Measurements from ENCODE around the gene RALGAPA2. TPM values are rescaled to one million over a fixed set of nuclear protein-coding genes. Genes with fewer than 3 reads are reported as not detected.
"Not testable (repeated sequence)": the region's sequence is repeated elsewhere in the genome, so short reads cannot be mapped to it uniquely, and the experiment has no call there.

RALGAPA2 gene
- total RNA-seq, 4 donors from 2014 or later, result 89.7 to 126 (median 97.8) TPM

GRCh38 chr20:20363434-20363798, 349.0 kb downstream of the RALGAPA2 start:
- Histone ChIP-seq H3K36me3 (no peaks in the 10 kb centered on the region), H3K4me1 (peaks cover 11 to 39% of the 10 kb centered on the region in 2 donors), H3K9me3 (no peaks in the 10 kb centered on the region), H3K27me3 (peaks cover 33% of the 10 kb centered on the region), H3K4me3 (replicated peaks in 1 of 3) (no peak overlapping the region), H3K27ac (no peak overlapping the region)
- no peak for DNase-seq
- intact Hi-C loops (cut with DNase I), result no loop called here
- no peak for TF ChIP-seq POLR2A (IDR thresholded peaks at IDR 0.05)
- no peak for TF ChIP-seq CTCF (IDR thresholded peaks at IDR 0.05)
- 6 to 8% methylated on average over 15 of the region's 15 CpGs for WGBS, 2 donors

GRCh38 chr20:20362774-20363433, 349.5 kb downstream of the RALGAPA2 start:
- 5% methylated on average over 17 of the region's 17 CpGs for WGBS, 2 donors
- H3K27ac ChIP-seq, result no peak overlapping the region
- peaks cover 11 to 37% of the 10 kb centered on the region in 2 donors for H3K4me1 ChIP-seq
- intact Hi-C loops (cut with DNase I), result no loop called here
- TF ChIP-seq CTCF (IDR thresholded peaks at IDR 0.05) (no peak), POLR2A (IDR thresholded peaks at IDR 0.05) (no peak)
- no peak for DNase-seq
- H3K4me3 ChIP-seq (replicated peaks in 1 of 3), result no peak overlapping the region
- H3K36me3 ChIP-seq, result no peaks in the 10 kb centered on the region
- H3K27me3 ChIP-seq, result peaks cover 33% of the 10 kb centered on the region
- H3K9me3 ChIP-seq, result no peaks in the 10 kb centered on the region

- Histone ChIP-seq H3K4me3 (replicated peaks in 1 of 3) (no peak overlapping the region), H3K27ac (no peak overlapping the region), H3K4me1 (peaks cover 6 to 21% of the 10 kb centered on the region in 2 donors), H3K9me3 (no peaks in the 10 kb centered on the region), H3K27me3 (peaks cover 18% of the 10 kb centered on the region), H3K36me3 (no peaks in the 10 kb centered on the region)
- peak; percentile 28 to 81 (median 70) for TF ChIP-seq CTCF (IDR thresholded peaks at IDR 0.05)
- no peak for TF ChIP-seq POLR2A (IDR thresholded peaks at IDR 0.05)
- intact Hi-C loops (cut with DNase I), result no loop called here
- WGBS, 2 donors, result 4 to 7% methylated on average over 6 of the region's 6 CpGs
- DNase-seq, result peak; percentile 40 to 51
Measured at GRCh38 chr20:20360464-20360863, 352.0 kb downstream of the RALGAPA2 start.

GRCh38 chr20:20359628-20360027, 352.8 kb downstream of the RALGAPA2 start:
- H3K27me3 ChIP-seq, result peaks cover 10% of the 10 kb centered on the region
- H3K27ac ChIP-seq, result no peak overlapping the region
- intact Hi-C loops (cut with DNase I), result no loop called here
- no peaks in the 10 kb centered on the region for H3K9me3 ChIP-seq
- no peak for DNase-seq
- WGBS, 2 donors, result 88 to 90% methylated on average over 6 of the region's 6 CpGs
- H3K36me3 ChIP-seq, result no peaks in the 10 kb centered on the region
- H3K4me3 ChIP-seq (replicated peaks in 1 of 3), result no peak overlapping the region
- peaks cover 6 to 14% of the 10 kb centered on the region in 2 donors for H3K4me1 ChIP-seq
- TF ChIP-seq POLR2A (IDR thresholded peaks at IDR 0.05), result no peak
- no peak for TF ChIP-seq CTCF (IDR thresholded peaks at IDR 0.05)

- no peak for DNase-seq
- peaks cover 3% of the 10 kb centered on the region for H3K27me3 ChIP-seq
Measured at GRCh38 chr20:20358801-20359200, 353.6 kb downstream of the RALGAPA2 start.

GRCh38 chr20:20355503-20355902, 356.9 kb downstream of the RALGAPA2 start:
- H3K36me3 ChIP-seq; H3K4me3 ChIP-seq (replicated peaks in 1 of 3); DNase-seq; H3K9me3 ChIP-seq; H3K27me3 ChIP-seq; H3K4me1 ChIP-seq; H3K27ac ChIP-seq; intact Hi-C loops (cut with DNase I): not testable (repeated sequence)

More at GRCh38 chr20:20358801-20359200, 353.6 kb downstream of the RALGAPA2 start:
- peaks cover under 1 to 5% of the 10 kb centered on the region in 2 donors for H3K4me1 ChIP-seq
- H3K9me3 ChIP-seq, result no peaks in the 10 kb centered on the region
- intact Hi-C loops (cut with DNase I), result no loop called here
- TF ChIP-seq CTCF (IDR thresholded peaks at IDR 0.05) (no peak), POLR2A (IDR thresholded peaks at IDR 0.05) (no peak)
- no peak overlapping the region for H3K27ac ChIP-seq
- no peaks in the 10 kb centered on the region for H3K36me3 ChIP-seq
- no peak overlapping the region for H3K4me3 ChIP-seq (replicated peaks in 1 of 3)

All from thyroid gland (tissue), 4 donors.